Lung (tissue), 12 donors: ENCODE results near the gene KIAA0319L. TPM values are rescaled to one million over a fixed set of nuclear protein-coding genes. Genes with fewer than 3 reads are reported as not detected.

ENCODE experiments used
- ATAC-seq: fragments of 200-7000 bp; cut with Tn5 transposase; one replicate; pipeline ENCODE4 v1.9.1; 2020; ENCODE audit warnings: moderate number of reproducible peaks; ENCODE audit not compliant: insufficient read depth, low FRiP score
- DNase-seq, 3 donors: peaks; one replicate each; pipeline ENCODE4 v3.0.0-alpha.2; 2013 to 2017
- H3K27ac ChIP-seq, 2 donors: one replicate each; pipeline ENCODE4 v1.5.1; 2013; ENCODE audit warnings: mild to moderate bottlenecking in 2 of 2, moderate library complexity in 2 of 2, control low read depth in 1 of 2, inconsistent platforms in 1 of 2, low read depth in 1 of 2, low read length in 1 of 2
- H3K27me3 ChIP-seq, 3 donors: one replicate each; pipeline ENCODE4 v1.5.1; 2013; ENCODE audit warnings: low read length in 2 of 3; ENCODE audit not compliant: control insufficient read depth in 3 of 3, insufficient read depth in 3 of 3
- H3K36me3 ChIP-seq, 4 donors: one replicate each; pipeline ENCODE4 v1.5.1; 2013; ENCODE audit warnings: low read length in 4 of 4, mild to moderate bottlenecking in 1 of 4, moderate library complexity in 1 of 4; ENCODE audit not compliant: control insufficient read depth in 4 of 4, insufficient read depth in 4 of 4
- H3K4me1 ChIP-seq, 5 donors: one replicate each; pipeline ENCODE4 v1.5.1; 2013; ENCODE audit warnings: low read length in 5 of 5, mild to moderate bottlenecking in 2 of 5, moderate library complexity in 1 of 5; ENCODE audit not compliant: control insufficient read depth in 5 of 5, insufficient read depth in 5 of 5
- H3K4me3 ChIP-seq: one replicate; pipeline ENCODE4 v1.5.1; 2013; ENCODE audit warnings: mild to moderate bottlenecking, control low read depth, moderate library complexity
- H3K9ac ChIP-seq, 2 donors: one replicate each; pipeline ENCODE4 v1.5.1; 2013; ENCODE audit warnings: low read length in 2 of 2, control low read depth in 1 of 2; ENCODE audit not compliant: insufficient read depth in 1 of 2
- H3K9me3 ChIP-seq, 4 donors: one replicate each; pipeline ENCODE4 v1.5.1; 2013; ENCODE audit warnings: low read length in 3 of 4, mild to moderate bottlenecking in 1 of 4, moderate library complexity in 1 of 4; ENCODE audit not compliant: control insufficient read depth in 4 of 4, insufficient read depth in 3 of 4
- WGBS, 2 donors: extraction: QIAGEN DNeasy Blood & Tissue Kit; methylation state at CpG; one replicate each; pipeline ENCODE4 v1.1.7; 2013; 5-methylcytosine and 5-hydroxymethylcytosine counted together
- polyA plus RNA-seq, 2 donors: library from polyadenylated mRNA; stranded (reverse); fragments of 200-250 nt; gene quantifications; one replicate each; pipeline ENCODE4 v1.2.1, GENCODE V29; 2013
- total RNA-seq, 2 donors: library from RNA; depleted of rRNA in 1 of 2; stranded (reverse); fragments of >200 nt in 1 of 2; gene quantifications; one replicate each; pipeline ENCODE4 v1.2.1, GENCODE V29; 2014 to 2021
- TF ChIP-seq, protein P1 (sequence below): IDR thresholded peaks from 2 replicates; pipeline ENCODE4 v1.5.1; 2012; ENCODE audit warnings: mild to moderate bottlenecking; ENCODE audit errors: control extremely low read depth, extremely low read depth
- donor health status: control.
- donor health status: control.
- donor health status: Bipolar disorder and iron deficiency.
- donor health status: healthy.
- donor health status: DM: yes; HTN: yes; CAD: no.

The KIAA0319L gene
- total and polyA plus RNA-seq, 4 donors = 20.3 to 121 (median 60.9) TPM

DNA sequence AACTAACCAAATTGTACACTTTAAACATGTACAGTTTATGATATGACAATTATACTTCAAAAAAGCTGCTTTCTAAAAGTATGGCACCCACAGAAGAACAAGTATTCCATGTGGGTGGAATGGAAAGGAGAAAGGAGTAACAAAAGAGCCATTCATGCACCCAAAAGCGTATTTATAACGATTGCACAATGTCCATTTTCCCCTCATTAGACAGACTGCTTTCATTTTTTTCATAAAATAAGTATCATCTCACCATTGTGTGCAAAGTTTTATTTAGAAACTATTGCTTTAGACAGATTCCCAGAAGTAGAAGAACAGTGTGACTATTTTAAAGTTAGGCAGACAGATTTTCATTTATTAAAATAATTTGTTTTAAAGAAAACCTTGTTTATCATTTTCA, 59.6 kb downstream of the KIAA0319L start:
- Histone ChIP-seq H3K27ac (no peak overlapping the region), H3K4me3 (no peak overlapping the region), H3K9ac (no peak overlapping the region), H3K36me3 (peaks cover 0 to 4% (median 1%) of the 10 kb centered on the region in 4 donors), H3K27me3 (no peaks in the 10 kb centered on the region), H3K4me1 (peaks cover 0 to 17% (median 3%) of the 10 kb centered on the region in 5 donors), H3K9me3 (no peaks in the 10 kb centered on the region)
- TF ChIP-seq, protein P1, sequence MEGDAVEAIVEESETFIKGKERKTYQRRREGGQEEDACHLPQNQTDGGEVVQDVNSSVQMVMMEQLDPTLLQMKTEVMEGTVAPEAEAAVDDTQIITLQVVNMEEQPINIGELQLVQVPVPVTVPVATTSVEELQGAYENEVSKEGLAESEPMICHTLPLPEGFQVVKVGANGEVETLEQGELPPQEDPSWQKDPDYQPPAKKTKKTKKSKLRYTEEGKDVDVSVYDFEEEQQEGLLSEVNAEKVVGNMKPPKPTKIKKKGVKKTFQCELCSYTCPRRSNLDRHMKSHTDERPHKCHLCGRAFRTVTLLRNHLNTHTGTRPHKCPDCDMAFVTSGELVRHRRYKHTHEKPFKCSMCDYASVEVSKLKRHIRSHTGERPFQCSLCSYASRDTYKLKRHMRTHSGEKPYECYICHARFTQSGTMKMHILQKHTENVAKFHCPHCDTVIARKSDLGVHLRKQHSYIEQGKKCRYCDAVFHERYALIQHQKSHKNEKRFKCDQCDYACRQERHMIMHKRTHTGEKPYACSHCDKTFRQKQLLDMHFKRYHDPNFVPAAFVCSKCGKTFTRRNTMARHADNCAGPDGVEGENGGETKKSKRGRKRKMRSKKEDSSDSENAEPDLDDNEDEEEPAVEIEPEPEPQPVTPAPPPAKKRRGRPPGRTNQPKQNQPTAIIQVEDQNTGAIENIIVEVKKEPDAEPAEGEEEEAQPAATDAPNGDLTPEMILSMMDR = no peak
- DNase-seq (no peak), ATAC-seq (no peak)
- WGBS, 2 donors = 89 to 90% methylated on average over 2 of the region's 2 CpGs

- H3K9me3 ChIP-seq = no peaks in the 10 kb centered on the region
- H3K36me3 ChIP-seq = peaks cover 0 to 7% (median 2%) of the 10 kb centered on the region in 4 donors
- H3K4me1 ChIP-seq = peaks cover 0 to 10% (median 1%) of the 10 kb centered on the region in 5 donors
- H3K9ac ChIP-seq = no peak overlapping the region
- H3K27ac ChIP-seq = no peak overlapping the region
- no peak overlapping the region for H3K4me3 ChIP-seq
- no peak for ATAC-seq
- WGBS, 2 donors = 96 to 100% methylated on average over 1 of the region's 1 CpG
- no peaks in the 10 kb centered on the region for H3K27me3 ChIP-seq
- TF ChIP-seq, protein P1 = no peak
- no peak for DNase-seq
Measured at GRCh38 chr1:35490250-35490649, 67.0 kb downstream of the KIAA0319L start.

GRCh38 chr1:35488336-35488735, 68.9 kb downstream of the KIAA0319L start:
- ATAC-seq (no peak), DNase-seq (peak in 2 of 3 donors; percentile 26 to 45)
- H3K4me3 ChIP-seq = no peak overlapping the region
- H3K36me3 ChIP-seq = peaks cover 0 to 4% (median 3%) of the 10 kb centered on the region in 4 donors
- TF ChIP-seq, protein P1 = no peak
- no peaks in the 10 kb centered on the region for H3K27me3 ChIP-seq
- H3K9ac ChIP-seq = no peak overlapping the region
- peaks cover 0 to 10% (median 1%) of the 10 kb centered on the region in 5 donors for H3K4me1 ChIP-seq
- WGBS, 2 donors = 18 to 22% methylated on average over 2 of the region's 2 CpGs
- H3K27ac ChIP-seq = peak overlapping the region in 1 of 2 donors; percentile 21
- H3K9me3 ChIP-seq = no peaks in the 10 kb centered on the region

- no peak for ATAC-seq
- H3K9me3 ChIP-seq = no peaks in the 10 kb centered on the region
- H3K9ac ChIP-seq = no peak overlapping the region
- H3K36me3 ChIP-seq = peaks cover 0 to 5% (median 3%) of the 10 kb centered on the region in 4 donors
- H3K27ac ChIP-seq = no peak overlapping the region
- no peak overlapping the region for H3K4me3 ChIP-seq
- H3K4me1 ChIP-seq = peaks cover 0 to 10% (median 1%) of the 10 kb centered on the region in 5 donors
- 95 to 98% methylated on average over 3 of the region's 3 CpGs for WGBS, 2 donors
- no peak for DNase-seq
- TF ChIP-seq, protein P1 = no peak
- no peaks in the 10 kb centered on the region for H3K27me3 ChIP-seq
Measured at GRCh38 chr1:35486858-35487408, 70.3 kb downstream of the KIAA0319L start.
